OCI-LY1 (cell line): ENCODE results near the gene MAT1A.
"Not testable (repeated sequence)": the region's sequence is repeated elsewhere in the genome, so short reads cannot be mapped to it uniquely, and the experiment has no call there.

Source experiments
- H2AFZ ChIP-seq: fragments of 200-600 bp; sonication (generic), shearing (Covaris generic); 2 replicates; pipeline ENCODE4 v1.6.0; 2014; ENCODE audit warnings: antibody characterized with exemption, mild to moderate bottlenecking, low read length
- H3F3A ChIP-seq: fragments of 200-600 bp; sonication (generic), shearing (Covaris generic); 2 replicates; pipeline ENCODE4 v1.6.0; 2014; ENCODE audit warnings: mild to moderate bottlenecking, antibody characterized with exemption, low read length, moderate library complexity; ENCODE audit not compliant: insufficient read depth
- H3K27ac ChIP-seq: fragments of 200-600 bp; sonication (generic); 2 replicates; pipeline ENCODE4 v1.5.1; 2014; ENCODE audit warnings: low read length, mixed run types, mild to moderate bottlenecking, low read depth; ENCODE audit not compliant: poor library complexity, severe bottlenecking
- H3K27me3 ChIP-seq: fragments of 200-600 bp; sonication (generic); 2 replicates; pipeline ENCODE4 v1.6.0; 2014; ENCODE audit warnings: antibody characterized with exemption, mild to moderate bottlenecking, low read length, moderate library complexity; ENCODE audit not compliant: insufficient read depth
- H3K36me3 ChIP-seq: fragments of 200-600 bp; sonication (generic); 2 replicates; pipeline ENCODE4 v1.6.1; 2014; ENCODE audit warnings: mild to moderate bottlenecking, antibody characterized with exemption, low read length, moderate library complexity, mixed read lengths; ENCODE audit not compliant: insufficient read depth
- H3K4me1 ChIP-seq: fragments of 200-600 bp; sonication (generic); 2 replicates; pipeline ENCODE4 v1.5.1; 2014; ENCODE audit warnings: mild to moderate bottlenecking, low read length, moderate library complexity; ENCODE audit not compliant: insufficient read depth, severe bottlenecking
- H3K4me2 ChIP-seq: fragments of 200-600 bp; sonication (generic), shearing (Covaris generic); 2 replicates; pipeline ENCODE4 v1.6.1; 2014; ENCODE audit warnings: low read length
- H3K4me3 ChIP-seq: fragments of 200-600 bp; sonication (generic); 2 replicates; pipeline ENCODE4 v1.5.1; 2014; ENCODE audit warnings: low read length, low read depth, mild to moderate bottlenecking, mixed read lengths; ENCODE audit not compliant: poor library complexity, severe bottlenecking
- H3K79me2 ChIP-seq: fragments of 200-600 bp; shearing (Covaris generic); 2 replicates; pipeline ENCODE4 v1.6.1; 2016; ENCODE audit warnings: mixed run types, low read length, mixed read lengths; ENCODE audit not compliant: insufficient read depth
- H3K9ac ChIP-seq: fragments of 200-600 bp; sonication (generic), shearing (Covaris generic); 2 replicates; pipeline ENCODE4 v1.6.1; 2014; ENCODE audit warnings: mild to moderate bottlenecking, low read length, mixed read lengths
- H3K9me2 ChIP-seq: fragments of 200-600 bp; sonication (generic), shearing (Covaris generic); 2 replicates; pipeline ENCODE4 v1.6.1; 2014; ENCODE audit warnings: low read depth, mild to moderate bottlenecking, low read length, mixed read lengths
- H3K9me3 ChIP-seq: fragments of 200-600 bp; shearing (Covaris generic); 2 replicates; pipeline ENCODE4 v1.6.1; 2014; ENCODE audit warnings: low read length, mixed read lengths
- H4K20me1 ChIP-seq: fragments of 200-600 bp; sonication (generic), shearing (Covaris generic); 2 replicates; pipeline ENCODE4 v1.6.0; 2016; ENCODE audit warnings: mild to moderate bottlenecking, low read length; ENCODE audit not compliant: insufficient read depth
- CTCF ChIP-seq: fragments of 200-600 bp; sonication (generic), shearing (Covaris generic); IDR thresholded peaks from 2 replicates; pipeline ENCODE4 v1.5.1; 2017; ENCODE audit warnings: mild to moderate bottlenecking, antibody characterized with exemption, low read length, moderate library complexity, mixed read lengths
- EZH2 ChIP-seq: fragments of 200-600 bp; sonication (generic), shearing (Covaris generic); IDR thresholded peaks from 2 replicates; pipeline ENCODE4 v1.8.0; 2017; ENCODE audit warnings: borderline replicate concordance, mixed run types, mild to moderate bottlenecking, antibody characterized with exemption, low read length, moderate library complexity, mixed read lengths

The MAT1A gene

GRCh38 chr10:80315391-80315790 lies 25.9 kb upstream of the MAT1A start:
- H3K9me3 ChIP-seq: peaks cover 3% of the 10 kb centered on the region
- H3F3A ChIP-seq: no peaks in the 10 kb centered on the region
- no peaks in the 10 kb centered on the region for H3K4me1 ChIP-seq
- no peak overlapping the region for H3K27ac ChIP-seq
- no peaks in the 10 kb centered on the region for H4K20me1 ChIP-seq
- no peaks in the 10 kb centered on the region for H3K27me3 ChIP-seq
- no peak overlapping the region for H2AFZ ChIP-seq
- H3K9me2 ChIP-seq: no peaks in the 10 kb centered on the region
- no peak overlapping the region for H3K4me3 ChIP-seq
- no peak overlapping the region for H3K4me2 ChIP-seq
- H3K9ac ChIP-seq: no peak overlapping the region
- TF ChIP-seq CTCF (no peak), EZH2 (no peak)
- H3K36me3 ChIP-seq: no peaks in the 10 kb centered on the region
- no peaks in the 10 kb centered on the region for H3K79me2 ChIP-seq

- Histone ChIP-seq H3K9ac (no peak overlapping the region), H3K27ac (no peak overlapping the region), H3K9me2 (no peaks in the 10 kb centered on the region), H3K27me3 (no peaks in the 10 kb centered on the region), H3K9me3 (peaks cover 3% of the 10 kb centered on the region), H3F3A (no peaks in the 10 kb centered on the region), H2AFZ (no peak overlapping the region), H3K4me1 (no peaks in the 10 kb centered on the region), H3K4me2 (no peak overlapping the region), H3K79me2 (no peaks in the 10 kb centered on the region), H3K4me3 (no peak overlapping the region), H4K20me1 (no peaks in the 10 kb centered on the region), H3K36me3 (no peaks in the 10 kb centered on the region)
- no peak for TF ChIP-seq CTCF
- no peak for TF ChIP-seq EZH2
These were observed 24.1 kb upstream of the MAT1A start for GRCh38 chr10:80313523-80313922.

- H3K4me1 ChIP-seq, H3K36me3 ChIP-seq, H3K9me3 ChIP-seq, H3K4me2 ChIP-seq, H3K4me3 ChIP-seq, H3K9me2 ChIP-seq, H3K79me2 ChIP-seq, H2AFZ ChIP-seq, H4K20me1 ChIP-seq, H3F3A ChIP-seq, H3K9ac ChIP-seq, H3K27me3 ChIP-seq, H3K27ac ChIP-seq: not testable (repeated sequence)
These were observed 16.5 kb upstream of the MAT1A start for GRCh38 chr10:80305989-80306388.

- Histone ChIP-seq H3K4me1 (no peaks in the 10 kb centered on the region), H3K4me2 (no peak overlapping the region), H3K9me3 (no peaks in the 10 kb centered on the region), H3K36me3 (no peaks in the 10 kb centered on the region), H4K20me1 (no peaks in the 10 kb centered on the region), H3K9ac (no peak overlapping the region), H3F3A (no peaks in the 10 kb centered on the region), H3K79me2 (no peaks in the 10 kb centered on the region), H2AFZ (no peak overlapping the region), H3K27me3 (no peaks in the 10 kb centered on the region; the same call in 1 of the 2 replicates), H3K9me2 (no peaks in the 10 kb centered on the region), H3K4me3 (no peak overlapping the region), H3K27ac (no peak overlapping the region)
- TF ChIP-seq EZH2: no peak
- no peak for TF ChIP-seq CTCF
These were observed 7.5 kb upstream of the MAT1A start for GRCh38 chr10:80296942-80297341.
